ENCODE results near the gene TBC1D10B.

Gene TBC1D10B

GRCh38 chr16:30372038-30372712 is 1.9 kb upstream of the TBC1D10B start:
- DNase-seq: no peak

- DNase-seq: no peak
These were observed 1.0 kb upstream of the TBC1D10B start for GRCh38 chr16:30371248-30371816.

DNA sequence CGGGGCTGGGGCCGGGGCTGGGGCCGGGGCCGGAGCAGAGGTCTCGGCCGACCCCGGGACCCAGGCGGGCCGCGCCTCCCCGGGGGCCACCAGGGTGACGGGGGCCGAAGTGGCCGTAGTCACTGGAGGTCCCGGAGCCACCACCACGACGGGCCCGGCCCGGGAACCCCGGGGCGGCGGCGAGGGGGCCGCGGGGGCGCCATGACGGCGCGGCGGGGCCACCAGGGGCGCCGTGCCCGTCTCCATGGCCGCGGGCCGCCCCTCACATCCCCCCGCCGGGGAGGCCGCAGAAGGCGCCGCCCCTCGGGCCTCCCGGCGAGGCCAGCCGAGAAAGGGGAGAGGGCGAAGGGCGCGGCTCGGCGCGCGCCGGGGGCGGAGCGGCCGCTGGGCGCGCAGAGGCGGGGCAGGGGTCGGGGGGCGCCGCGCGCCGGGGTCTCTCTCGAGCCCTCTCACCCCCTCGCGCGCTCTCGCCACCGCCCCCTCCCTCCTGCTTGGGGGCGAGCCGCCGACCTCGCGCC is 297 bp downstream of the TBC1D10B start:
- no peak for DNase-seq

GRCh38 chr16:30369091-30369937 is 980 bp downstream of the TBC1D10B start:
- no peak for DNase-seq

DNA sequence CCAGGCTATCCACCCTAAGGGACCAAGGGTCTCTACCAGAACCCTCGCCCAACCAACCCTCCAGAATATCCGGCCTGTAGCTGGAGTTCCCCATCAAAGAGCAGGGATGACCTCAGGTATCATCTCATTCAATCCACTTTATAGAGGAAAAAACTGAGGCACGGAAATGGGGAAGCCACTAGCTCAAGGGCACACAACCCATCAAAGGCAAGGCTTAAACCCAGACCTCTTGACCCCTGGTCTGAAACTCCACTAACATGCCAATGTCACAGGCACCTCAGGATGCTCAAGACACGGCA is 1.6 kb downstream of the TBC1D10B start:
- no peak for DNase-seq

- no peak for DNase-seq
These were observed 2.0 kb downstream of the TBC1D10B start for GRCh38 chr16:30368122-30368791.

DNA sequence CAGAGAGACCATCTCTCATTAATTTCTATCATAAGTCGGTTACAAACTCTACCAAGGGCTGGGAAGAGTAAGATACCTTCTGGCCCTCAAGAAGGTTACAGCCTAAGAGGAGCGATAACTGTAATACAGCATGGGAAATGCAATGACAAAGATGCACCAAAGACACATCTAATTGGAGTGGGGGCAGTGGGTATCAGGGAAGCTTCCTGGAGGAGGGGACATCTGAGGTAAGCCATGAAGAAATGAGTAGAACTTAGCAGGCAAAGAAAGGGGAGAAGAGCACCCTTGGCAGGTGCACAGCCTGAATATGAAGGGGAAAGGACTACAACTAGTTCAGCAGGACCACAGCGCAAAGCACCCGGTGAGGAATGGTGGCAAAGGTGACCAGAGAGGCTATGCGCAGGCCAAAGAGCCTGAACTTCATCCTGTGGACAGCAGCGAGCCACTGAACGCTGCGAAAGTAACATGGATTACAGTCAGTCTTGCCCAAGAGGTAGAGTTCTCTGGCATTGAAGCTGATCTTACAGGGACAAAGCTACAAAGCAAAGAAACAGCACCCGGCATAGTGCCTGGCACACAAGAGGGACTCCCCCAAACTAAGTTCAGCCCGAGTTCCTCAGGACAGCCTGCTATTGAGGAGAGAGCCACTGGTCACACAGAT is 2.8 kb downstream of the TBC1D10B start:
- no peak for DNase-seq

- DNase-seq: no peak
These were observed 3.8 kb downstream of the TBC1D10B start for GRCh38 chr16:30366511-30366910.

DNA sequence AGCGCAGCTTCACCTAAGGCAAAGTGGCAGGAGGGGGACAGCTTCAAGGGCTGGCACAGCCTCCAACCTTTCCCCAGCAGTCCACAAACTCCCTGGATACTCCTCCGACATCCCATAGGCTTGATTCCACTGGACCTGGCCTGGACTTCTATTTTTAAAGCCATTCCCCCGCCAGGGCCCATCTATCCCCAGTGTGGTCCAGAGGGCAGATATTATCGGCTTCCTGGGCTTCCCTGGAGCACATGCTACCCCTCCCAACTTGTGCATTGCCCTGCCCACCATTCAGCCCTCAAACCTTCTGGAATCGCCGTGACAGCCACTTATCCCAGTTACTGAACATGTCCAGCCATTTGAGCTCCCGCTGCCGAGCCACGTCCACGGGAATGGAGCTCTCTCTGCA is 5.1 kb downstream of the TBC1D10B start:
- no peak for DNase-seq

GRCh38 chr16:30361180-30361579 is 9.1 kb downstream of the TBC1D10B start:
- DNase-seq: no peak

DNA sequence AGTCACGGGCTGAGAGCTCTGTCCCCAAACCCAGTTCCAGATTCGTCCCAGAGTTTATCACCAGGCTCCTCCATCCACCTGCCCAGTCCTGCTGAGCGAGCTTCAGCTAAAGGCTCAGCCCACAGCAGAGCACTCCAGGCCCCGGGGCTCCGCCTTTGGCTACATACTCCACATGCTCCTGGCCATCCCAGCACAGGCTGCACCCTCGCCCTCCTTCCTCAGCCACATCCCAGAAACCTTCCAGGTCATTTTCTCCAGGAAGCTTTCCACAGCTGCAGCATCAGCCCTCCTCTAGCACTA is 10.5 kb downstream of the TBC1D10B start:
- no peak for DNase-seq

DNA sequence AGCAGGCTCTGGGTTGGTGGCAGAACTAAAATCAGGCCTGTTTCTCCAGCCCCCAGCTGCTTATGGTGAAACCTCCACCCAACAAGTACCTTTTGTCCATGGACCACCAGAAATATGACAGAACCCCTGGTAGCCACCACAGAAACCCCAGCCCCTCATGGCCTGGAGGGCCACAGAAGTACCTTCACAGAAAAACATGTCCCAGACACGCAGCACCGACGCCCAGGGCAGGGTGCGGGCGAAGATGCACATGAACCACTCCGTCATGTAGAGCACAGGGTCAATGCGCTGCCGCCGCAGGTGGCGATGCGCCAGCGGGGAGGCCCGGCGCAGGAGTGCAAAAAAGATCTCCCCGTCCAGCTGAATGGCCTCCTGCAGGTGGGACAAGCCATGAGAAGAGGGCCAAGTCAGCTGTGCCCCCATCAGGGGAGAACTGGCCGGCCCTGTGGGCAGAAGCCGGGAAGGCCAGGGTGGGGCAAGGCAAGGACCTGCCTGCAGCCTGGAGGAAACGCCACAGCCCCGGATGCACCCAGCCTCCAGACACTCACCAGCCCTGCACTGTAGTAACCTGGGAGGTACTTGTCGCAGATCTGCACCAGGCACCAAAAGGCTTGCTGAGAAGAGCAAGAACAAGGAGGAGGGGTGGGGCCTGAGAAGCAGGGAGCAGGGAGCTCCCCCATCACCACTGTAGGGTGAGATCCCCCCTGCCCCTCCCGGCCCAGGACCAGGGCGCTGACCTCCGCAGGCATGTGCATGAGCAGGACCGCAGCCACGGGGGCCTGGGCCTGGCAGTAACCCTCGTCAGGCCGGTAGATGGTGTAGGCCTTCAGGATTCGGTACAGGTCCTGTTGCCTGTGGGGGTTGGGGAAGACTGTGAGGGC is 11.1 kb downstream of the TBC1D10B start:
- DNase-seq: no peak

- no peak for DNase-seq
These were observed 11.7 kb downstream of the TBC1D10B start for GRCh38 chr16:30358577-30358936.

- no peak for DNase-seq
These were observed 12.3 kb downstream of the TBC1D10B start for GRCh38 chr16:30357715-30358576.

DNA sequence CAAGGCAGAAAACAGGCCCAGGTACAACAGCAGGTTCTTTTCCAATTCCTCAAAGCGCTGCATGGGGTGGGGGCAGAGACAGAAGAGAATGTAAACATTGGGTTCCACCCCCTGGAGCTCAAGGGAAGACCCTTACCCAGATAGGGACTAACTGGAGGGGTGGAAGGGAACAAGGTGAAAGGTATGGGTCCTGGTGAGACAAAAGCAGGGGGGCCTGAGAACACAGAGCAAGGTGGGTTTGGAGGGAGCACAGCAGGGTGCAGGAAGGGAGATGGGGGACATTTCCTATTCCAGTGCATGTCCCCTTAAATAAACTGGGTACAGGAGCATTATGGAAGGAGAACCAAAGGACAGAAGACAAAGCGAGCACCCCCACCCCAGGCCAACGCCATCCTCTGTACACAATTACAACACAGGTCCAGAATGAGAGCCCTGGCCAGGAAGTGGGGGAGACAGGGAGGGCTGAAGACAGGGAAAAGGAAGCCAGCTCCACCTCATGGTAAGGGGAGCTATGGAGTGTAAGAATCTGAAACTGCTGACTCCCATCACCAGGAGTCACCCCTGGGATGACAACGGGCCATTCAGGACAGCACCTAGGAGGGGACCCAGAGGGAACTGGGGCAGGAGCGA is 13.1 kb downstream of the TBC1D10B start:
- no peak for DNase-seq

DNA sequence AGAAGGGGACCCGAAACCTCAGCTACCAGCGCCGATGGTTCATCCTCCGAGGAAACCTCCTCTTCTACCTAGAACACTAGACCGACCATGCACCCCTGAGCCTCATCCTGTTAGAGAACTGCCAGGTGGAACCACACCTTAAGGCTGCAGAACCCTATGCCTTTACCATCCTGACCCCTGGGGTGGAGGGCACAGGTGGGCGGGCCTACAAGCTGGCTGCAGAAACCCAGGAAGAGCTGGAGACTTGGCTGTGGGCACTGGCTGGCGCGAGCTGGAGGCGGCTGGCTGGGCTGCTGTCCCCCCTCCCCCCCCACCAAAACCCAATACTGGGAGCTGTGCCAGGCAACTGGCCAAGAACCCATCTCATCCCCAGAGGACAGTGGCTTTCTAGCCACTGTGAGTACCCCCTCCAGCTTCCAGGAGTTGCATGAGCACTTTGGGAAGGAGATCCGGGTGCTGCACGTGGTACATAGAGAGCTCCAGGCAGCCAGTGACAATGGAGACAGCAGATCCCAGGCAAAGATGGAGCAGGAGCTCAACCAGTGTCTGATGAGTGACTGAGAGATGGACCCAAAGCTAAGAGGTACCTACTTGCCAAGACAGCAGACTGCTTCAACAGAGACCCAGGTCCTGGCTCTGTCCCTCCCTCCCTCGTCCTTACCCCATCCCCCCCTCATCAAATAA is 13.8 kb downstream of the TBC1D10B start:
- no peak for DNase-seq

DNA sequence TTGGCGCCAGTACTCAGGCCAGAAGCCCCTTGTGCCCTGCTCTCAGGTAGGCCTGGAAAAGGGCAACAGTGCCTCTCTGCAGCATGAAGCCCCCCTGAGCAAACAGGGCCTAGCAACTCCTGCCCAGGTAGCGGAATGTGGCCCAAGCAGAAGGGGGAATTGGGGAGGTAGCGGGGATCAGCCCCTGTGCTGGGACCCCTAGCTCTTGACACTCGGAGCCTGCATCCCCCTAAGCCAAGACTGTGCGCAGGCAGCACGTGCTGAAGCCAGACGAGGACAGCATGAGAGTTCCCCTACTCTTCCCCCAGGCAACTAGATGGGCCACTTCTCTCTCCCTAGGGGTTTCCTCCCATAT is 14.4 kb downstream of the TBC1D10B start:
- no peak for DNase-seq

DNA sequence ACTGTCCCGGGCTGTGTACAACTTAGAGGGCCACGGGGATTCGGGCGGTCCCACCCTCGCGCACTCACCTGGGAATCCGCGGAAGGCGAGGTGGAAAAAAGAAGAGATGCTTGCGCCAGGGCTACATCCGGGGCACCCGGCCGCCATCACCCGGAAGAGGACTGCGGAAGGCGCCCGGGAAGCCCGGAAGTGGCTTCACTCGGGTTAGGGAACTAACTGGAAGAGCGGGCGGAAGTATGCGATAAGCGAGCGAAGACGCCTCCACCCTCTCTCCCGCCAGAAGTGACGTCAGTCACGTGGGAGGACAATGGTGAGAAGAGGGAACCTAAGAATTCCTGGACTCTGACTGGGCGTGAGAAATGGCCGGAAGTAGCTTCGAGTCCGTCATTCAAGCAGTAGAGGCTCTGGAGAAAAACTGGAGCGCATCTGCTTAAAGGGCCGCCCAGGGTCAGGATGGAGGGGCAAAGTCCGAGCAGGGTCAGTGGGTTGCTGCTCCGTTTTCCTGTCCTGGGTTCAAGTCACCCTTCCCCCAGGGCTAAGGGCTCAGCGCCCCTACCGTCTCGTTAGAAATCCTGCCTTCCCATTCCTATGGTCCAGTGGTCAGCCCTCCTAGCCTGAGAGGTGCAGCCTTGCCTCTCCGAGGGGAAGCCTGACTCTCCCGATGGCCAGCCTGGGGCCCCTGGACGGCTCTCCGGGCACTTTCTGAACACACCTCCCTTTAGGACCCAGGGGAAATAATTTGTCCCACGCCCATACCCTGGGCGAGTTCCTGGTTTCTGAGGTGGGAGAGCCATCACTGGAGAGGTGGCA is 14.9 kb downstream of the TBC1D10B start, which contains the start of gene CD2BP2:
TSS of gene CD2BP2 (minus strand) at position 165 of the 810 bp plus-strand sequence. CDS start 627 bp downstream, outside the sequence.
- peak; percentile 83 for DNase-seq

Measured in activated CD4-positive, alpha-beta T cell treated with anti-CD3 and anti-CD28 coated beads, Interleukin-2, amount 50 U/mL, for 1 hour (primary cell).